Mesenchymal stem cell (in vitro differentiated cells and primary cell): ENCODE results near the gene WSCD2.

Experiments used
- DNase-seq: peaks from one replicate; pipeline ENCODE4 v3.0.0-alpha.2; 2013
- H2AFZ ChIP-seq: one replicate; pipeline ENCODE4 v1.6.1; 2013; ENCODE audit warnings: low read depth, mild to moderate bottlenecking, control low read depth, inconsistent platforms, low read length, moderate library complexity
- H2AK5ac ChIP-seq: 2 replicates; pipeline ENCODE4 v1.6.1; 2013; ENCODE audit warnings: low read length, moderate library complexity, mild to moderate bottlenecking, inconsistent platforms; ENCODE audit not compliant: severe bottlenecking
- H2BK120ac ChIP-seq: one replicate; pipeline ENCODE4 v1.6.1; 2013; ENCODE audit warnings: low read depth, mild to moderate bottlenecking, inconsistent platforms, low read length, moderate library complexity
- H2BK12ac ChIP-seq, 2 experiments: one replicate each; pipeline ENCODE4 v1.6.1; 2013; ENCODE audit warnings: inconsistent platforms in 2 of 2, low read length in 2 of 2, mild to moderate bottlenecking in 2 of 2, moderate library complexity in 2 of 2, control low read depth in 1 of 2
- H2BK15ac ChIP-seq: one replicate; pipeline ENCODE4 v1.6.1; 2013; ENCODE audit warnings: mild to moderate bottlenecking, low read depth, inconsistent platforms; ENCODE audit not compliant: poor library complexity, severe bottlenecking
- H2BK5ac ChIP-seq: 2 replicates; pipeline ENCODE4 v1.6.1; 2013; ENCODE audit warnings: low read depth, mild to moderate bottlenecking, low read length, control low read depth, inconsistent platforms; ENCODE audit not compliant: poor library complexity, severe bottlenecking
- H3K14ac ChIP-seq, 2 experiments: one replicate each; pipeline ENCODE4 v1.6.1; 2013; ENCODE audit warnings: inconsistent platforms in 2 of 2, low read length in 2 of 2, control low read depth in 1 of 2, mild to moderate bottlenecking in 1 of 2, moderate library complexity in 1 of 2
- H3K18ac ChIP-seq, 2 experiments: one replicate each; pipeline ENCODE4 v1.6.1; 2013; ENCODE audit warnings: inconsistent platforms in 2 of 2, low read length in 2 of 2, control low read depth in 1 of 2, low read depth in 1 of 2, mild to moderate bottlenecking in 1 of 2
- H3K23ac ChIP-seq, 2 experiments: one replicate each; pipeline ENCODE4 v1.6.1; 2013; ENCODE audit warnings: inconsistent platforms in 2 of 2, low read length in 2 of 2, mild to moderate bottlenecking in 2 of 2, moderate library complexity in 2 of 2, control low read depth in 1 of 2
- H3K27ac ChIP-seq: 2 replicates; pipeline ENCODE4 v1.5.1; 2013; ENCODE audit warnings: mild to moderate bottlenecking, moderate library complexity, low read length, control low read depth, inconsistent platforms; ENCODE audit not compliant: poor library complexity, severe bottlenecking
- H3K27me3 ChIP-seq, 2 experiments: 2 replicates each; pipeline versions ENCODE4 v1.6.1 to v1.7.0; 2013; ENCODE audit warnings: low read length in 2 of 2, mild to moderate bottlenecking in 2 of 2, moderate library complexity in 2 of 2, control low read depth in 1 of 2, inconsistent platforms in 1 of 2; ENCODE audit not compliant: control insufficient read depth in 1 of 2, insufficient read depth in 1 of 2
- H3K36me3 ChIP-seq, 2 experiments: 2 replicates each; pipeline versions ENCODE4 v1.6.1 to v1.7.0; 2013; ENCODE audit warnings: low read length in 2 of 2, control low read depth in 1 of 2, inconsistent platforms in 1 of 2, low read depth in 1 of 2, mild to moderate bottlenecking in 1 of 2; ENCODE audit not compliant: insufficient read depth in 2 of 2, control insufficient read depth in 1 of 2
- H3K4ac ChIP-seq, 2 experiments: one replicate each; pipeline ENCODE4 v1.6.1; 2013; ENCODE audit warnings: inconsistent platforms in 2 of 2, low read length in 2 of 2, mild to moderate bottlenecking in 2 of 2, moderate library complexity in 2 of 2, control low read depth in 1 of 2, low read depth in 1 of 2
- H3K4me1 ChIP-seq: 2 replicates; pipeline ENCODE4 v1.6.1; 2013; ENCODE audit warnings: low read depth, low read length, control low read depth; ENCODE audit not compliant: control insufficient read depth, insufficient read depth
- H3K4me2 ChIP-seq: 2 replicates; pipeline ENCODE4 v1.6.1; 2013; ENCODE audit warnings: low read length, mild to moderate bottlenecking, inconsistent platforms; ENCODE audit not compliant: poor library complexity, severe bottlenecking
- H3K4me3 ChIP-seq, 2 experiments: 2 replicates each; pipeline versions ENCODE4 v1.5.1 to v1.7.0; 2013; ENCODE audit warnings: low read length in 2 of 2, mild to moderate bottlenecking in 2 of 2, control low read depth in 1 of 2, low read depth in 1 of 2; ENCODE audit not compliant: insufficient read depth in 1 of 2
- H3K79me1 ChIP-seq: replicated peaks from 2 replicates; pipeline ENCODE4 v1.6.1; 2013; ENCODE audit warnings: mild to moderate bottlenecking, control low read depth, low read length, inconsistent platforms; ENCODE audit not compliant: poor library complexity, severe bottlenecking
- H3K9ac ChIP-seq: 2 replicates; pipeline ENCODE4 v1.7.0; 2013; ENCODE audit warnings: mild to moderate bottlenecking, low read length, moderate library complexity
- H3K9me3 ChIP-seq: 2 replicates; pipeline ENCODE4 v1.7.0; 2013; ENCODE audit warnings: mild to moderate bottlenecking, low read length; ENCODE audit not compliant: control insufficient read depth
- H4K8ac ChIP-seq: one replicate; pipeline ENCODE4 v1.6.1; 2013; ENCODE audit warnings: inconsistent platforms, mild to moderate bottlenecking, low read length, moderate library complexity
- H4K91ac ChIP-seq: one replicate; pipeline ENCODE4 v1.6.1; 2013; ENCODE audit warnings: mild to moderate bottlenecking, low read length, inconsistent platforms
- WGBS: methylation state at CpG from one replicate; pipeline ENCODE4 v1.1.7; 2013; ENCODE audit warnings: mixed read lengths; 5-methylcytosine and 5-hydroxymethylcytosine counted together

Gene WSCD2

GRCh38 chr12:108231109-108231905 is 102.2 kb downstream of the WSCD2 start:
- no peak for DNase-seq
- Histone ChIP-seq H3K36me3 (no peaks in the 10 kb centered on the region), H2BK5ac (no peak overlapping the region), H3K18ac (no peak overlapping the region), H3K14ac (no peak overlapping the region), H3K27ac (no peak overlapping the region), H3K23ac (no peak overlapping the region), H3K27me3 (peaks cover 7 to 20% of the 10 kb centered on the region in 2 experiments), H2BK12ac (no peak overlapping the region), H3K4me1 (no peaks in the 10 kb centered on the region), H3K9me3 (no peaks in the 10 kb centered on the region), H2AK5ac (no peak overlapping the region), H4K8ac (no peak overlapping the region), H4K91ac (no peak overlapping the region), H2BK15ac (no peak overlapping the region), H3K9ac (no peak overlapping the region), H2BK120ac (no peak overlapping the region), H3K4me2 (no peak overlapping the region), H3K4me3 (no peak overlapping the region), H2AFZ (no peak overlapping the region), H3K4ac (no peak overlapping the region), H3K79me1 (no peaks in the 10 kb centered on the region)
- WGBS: 57% methylated on average over 3 of the region's 3 CpGs

GRCh38 chr12:108231909-108232434 is 102.9 kb downstream of the WSCD2 start:
- H2BK15ac ChIP-seq: no peak overlapping the region
- H3K4ac ChIP-seq: no peak overlapping the region
- no peak overlapping the region for H3K4me2 ChIP-seq
- no peak overlapping the region for H2BK5ac ChIP-seq
- H3K9ac ChIP-seq: no peak overlapping the region
- no peak overlapping the region for H3K4me3 ChIP-seq
- peaks cover 14 to 27% of the 10 kb centered on the region in 2 experiments for H3K27me3 ChIP-seq
- no peak overlapping the region for H2BK120ac ChIP-seq
- H2BK12ac ChIP-seq: no peak overlapping the region
- no peak overlapping the region for H2AK5ac ChIP-seq
- H3K9me3 ChIP-seq: peaks cover 3% of the 10 kb centered on the region
- H3K23ac ChIP-seq: no peak overlapping the region
- H3K14ac ChIP-seq: no peak overlapping the region
- no peak overlapping the region for H4K91ac ChIP-seq
- no peak for DNase-seq
- H3K4me1 ChIP-seq: no peaks in the 10 kb centered on the region
- H3K27ac ChIP-seq: no peak overlapping the region
- no peak overlapping the region for H3K18ac ChIP-seq
- no peaks in the 10 kb centered on the region for H3K36me3 ChIP-seq
- no peak overlapping the region for H4K8ac ChIP-seq
- 93% methylated on average over 6 of the region's 6 CpGs for WGBS
- no peak overlapping the region for H2AFZ ChIP-seq
- H3K79me1 ChIP-seq: no peaks in the 10 kb centered on the region

DNA sequence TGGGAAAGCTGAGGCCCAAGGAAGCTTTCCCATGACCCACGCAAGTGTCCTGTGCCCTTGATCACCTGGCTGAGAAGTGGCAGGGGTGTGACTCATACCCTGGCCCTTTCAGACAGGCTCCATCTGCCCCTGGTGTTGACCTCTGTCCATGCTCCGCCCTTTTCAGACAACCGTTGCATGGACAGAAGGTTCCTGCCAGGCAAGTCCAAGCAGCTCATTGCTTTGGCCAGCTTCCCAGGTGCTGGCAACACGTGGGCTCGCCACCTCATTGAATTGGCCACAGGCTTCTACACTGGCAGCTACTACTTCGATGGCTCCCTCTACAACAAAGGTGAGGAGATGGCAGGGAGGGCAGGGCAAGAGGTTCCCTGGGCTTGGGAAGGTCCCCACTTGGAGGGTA is 103.5 kb downstream of the WSCD2 start:
- Histone ChIP-seq H4K91ac (no peak overlapping the region), H3K14ac (no peak overlapping the region), H3K36me3 (no peaks in the 10 kb centered on the region), H3K4me3 (no peak overlapping the region), H3K27me3 (peaks cover 19 to 33% of the 10 kb centered on the region in 2 experiments), H3K79me1 (no peaks in the 10 kb centered on the region), H3K23ac (no peak overlapping the region), H2BK5ac (no peak overlapping the region), H2AFZ (no peak overlapping the region), H3K27ac (no peak overlapping the region), H2BK120ac (no peak overlapping the region), H4K8ac (no peak overlapping the region), H2AK5ac (no peak overlapping the region), H3K18ac (no peak overlapping the region), H3K4me2 (no peak overlapping the region), H2BK15ac (no peak overlapping the region), H3K9ac (no peak overlapping the region), H3K9me3 (peaks cover 7% of the 10 kb centered on the region), H3K4ac (no peak overlapping the region), H2BK12ac (no peak overlapping the region), H3K4me1 (no peaks in the 10 kb centered on the region)
- WGBS: 74% methylated on average over 5 of the region's 6 CpGs
- no peak for DNase-seq

DNA sequence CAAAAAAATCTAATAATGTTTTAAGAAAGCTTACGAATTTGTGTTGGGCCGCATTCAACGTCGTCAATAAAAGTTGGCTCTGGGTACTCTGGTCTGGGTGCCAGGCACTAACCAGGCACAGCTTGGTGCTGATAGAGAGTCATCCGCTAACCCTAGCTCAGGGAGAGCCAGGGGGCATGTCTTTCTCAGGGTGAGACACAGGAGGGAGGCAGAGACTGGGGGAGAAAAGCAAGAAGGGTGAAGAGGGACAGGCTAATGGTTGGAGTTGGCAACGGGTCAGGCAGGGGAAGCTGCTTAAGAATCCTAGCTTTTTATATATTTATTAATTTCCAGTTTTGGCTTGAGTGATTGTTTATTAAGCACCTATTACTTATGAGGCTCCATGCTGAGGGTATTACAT is 105.1 kb downstream of the WSCD2 start:
- no peak overlapping the region for H2AFZ ChIP-seq
- no peak overlapping the region for H3K14ac ChIP-seq
- H3K23ac ChIP-seq: no peak overlapping the region
- no peak overlapping the region for H3K18ac ChIP-seq
- H2BK12ac ChIP-seq: no peak overlapping the region
- H3K9me3 ChIP-seq: peaks cover 7% of the 10 kb centered on the region
- 86% methylated on average over 5 of the region's 6 CpGs for WGBS
- H3K4ac ChIP-seq: no peak overlapping the region
- H3K27me3 ChIP-seq: peaks cover 19 to 38% of the 10 kb centered on the region in 2 experiments
- H3K36me3 ChIP-seq: no peaks in the 10 kb centered on the region
- no peak overlapping the region for H2AK5ac ChIP-seq
- H3K4me3 ChIP-seq: no peak overlapping the region
- H3K4me2 ChIP-seq: no peak overlapping the region
- no peak overlapping the region for H3K9ac ChIP-seq
- H2BK15ac ChIP-seq: no peak overlapping the region
- no peak overlapping the region for H4K8ac ChIP-seq
- no peak overlapping the region for H2BK120ac ChIP-seq
- H3K27ac ChIP-seq: no peak overlapping the region
- DNase-seq: no peak
- no peak overlapping the region for H2BK5ac ChIP-seq
- H4K91ac ChIP-seq: no peak overlapping the region
- H3K4me1 ChIP-seq: no peaks in the 10 kb centered on the region
- no peaks in the 10 kb centered on the region for H3K79me1 ChIP-seq
